ENCODE measurements around the gene TMEM176A.
"Not testable (repeated sequence)": the region's sequence is repeated elsewhere in the genome, so short reads cannot be mapped to it uniquely, and the experiment has no call there.

TMEM176A gene, protein sequence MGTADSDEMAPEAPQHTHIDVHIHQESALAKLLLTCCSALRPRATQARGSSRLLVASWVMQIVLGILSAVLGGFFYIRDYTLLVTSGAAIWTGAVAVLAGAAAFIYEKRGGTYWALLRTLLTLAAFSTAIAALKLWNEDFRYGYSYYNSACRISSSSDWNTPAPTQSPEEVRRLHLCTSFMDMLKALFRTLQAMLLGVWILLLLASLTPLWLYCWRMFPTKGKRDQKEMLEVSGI

DNA sequence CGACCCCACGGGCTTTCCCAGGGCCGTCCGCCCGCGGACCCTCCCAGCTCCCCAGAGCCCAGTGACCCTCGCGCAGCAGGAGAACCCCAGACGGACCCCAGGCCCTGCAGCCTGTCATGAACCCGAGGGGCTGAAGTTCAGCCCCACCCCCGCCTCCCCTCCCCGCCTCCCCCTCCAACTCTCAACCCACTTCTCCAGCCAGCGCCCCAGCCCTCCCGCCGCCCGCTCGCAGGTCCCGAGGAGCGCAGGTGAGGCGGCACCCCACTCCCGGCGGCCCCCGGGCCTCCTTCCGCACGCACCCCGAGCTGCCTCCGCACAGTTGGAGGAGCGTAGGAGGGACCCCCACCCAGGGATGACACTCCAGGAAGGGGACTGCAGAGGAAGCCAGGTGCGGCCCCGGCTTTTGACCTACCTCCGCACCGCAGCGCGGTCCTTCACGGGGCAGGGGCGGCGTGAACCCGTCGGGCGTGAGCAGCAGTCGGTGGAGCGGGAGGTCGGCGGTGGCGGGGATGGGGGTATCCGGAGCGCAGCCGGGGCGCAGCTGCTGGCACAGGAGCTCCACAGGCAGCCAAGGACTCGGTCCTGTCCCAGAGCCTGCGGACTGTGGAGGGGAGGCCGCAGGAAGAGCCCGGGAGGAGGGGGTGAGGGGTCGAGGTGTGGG is at the start of gene TMEM176A:
Gene TMEM176A (plus strand): TSS at position 189 of the 661 bp plus-strand sequence. CDS start 782 bp downstream, outside the sequence.
- H3K9me3 ChIP-seq: no peaks in the 10 kb centered on the region
- no peaks in the 10 kb centered on the region for H3K4me1 ChIP-seq
- 0 out of 2 replicates have a peak, but pooled peaks cover 5% of the 10 kb centered on the region for H3K27me3 ChIP-seq (ENCODE audit: low read depth)
- no peak for DNase-seq (ENCODE audit: low spot score in 2 of 2)
- H3K4me3 ChIP-seq: no peak within 1 kb of the TSS
- in situ Hi-C loops (cut with MboI; ENCODE audit: low sequenced_read_pairs): no loop called here
- H3K36me3 ChIP-seq (replicated peaks): no peaks in the 10 kb centered on the region

DNA sequence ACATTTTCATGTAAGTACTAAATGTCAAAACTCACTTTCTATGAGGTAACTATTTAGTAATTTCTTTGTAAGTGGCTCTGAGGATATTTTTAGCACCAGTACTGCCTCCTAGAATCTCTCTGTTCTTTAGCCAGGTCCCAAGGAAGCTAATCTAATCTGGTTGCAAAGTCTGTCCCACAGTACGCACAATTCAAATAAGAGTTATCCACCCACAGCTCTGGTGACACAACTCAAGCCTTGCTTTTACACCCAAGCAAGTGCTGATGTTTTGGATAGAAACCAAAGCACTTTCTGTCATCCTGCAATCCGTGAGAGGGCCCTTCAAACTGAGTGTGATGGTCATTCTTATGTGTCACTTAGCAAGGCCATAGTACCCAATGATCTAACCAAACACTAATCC is 48.9 kb upstream of the TMEM176A start:
- Histone ChIP-seq H3K9me3 (no peaks in the 10 kb centered on the region), H3K4me3 (no peak overlapping the region), H3K27me3 (ENCODE audit: low read depth) (no peaks in the 10 kb centered on the region), H3K36me3 (replicated peaks) (no peaks in the 10 kb centered on the region), H3K4me1 (no peaks in the 10 kb centered on the region)
- no peak for DNase-seq (ENCODE audit: low spot score in 2 of 2)
- in situ Hi-C loops (cut with MboI; ENCODE audit: low sequenced_read_pairs): no loop called here

DNA sequence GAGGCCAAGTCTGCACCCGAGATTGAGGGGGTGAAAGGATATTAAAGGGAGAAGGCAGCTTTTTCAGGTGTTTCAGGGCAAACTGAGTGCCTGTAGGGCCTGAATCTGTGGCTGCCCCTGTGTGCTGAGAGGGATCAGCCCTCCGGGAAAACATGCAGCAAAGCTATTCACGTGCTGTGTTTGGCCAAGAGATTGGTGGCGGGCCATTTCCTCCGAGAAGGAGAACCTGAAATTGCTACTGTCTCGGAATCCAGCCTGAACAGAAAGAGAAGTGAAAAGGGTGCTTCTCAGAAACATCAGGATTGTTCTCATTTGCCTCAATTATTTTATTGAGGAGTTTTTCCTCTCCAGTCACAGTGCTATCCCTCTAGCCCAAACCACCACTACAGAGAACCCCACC is 47.3 kb upstream of the TMEM176A start:
- in situ Hi-C loops (cut with MboI; ENCODE audit: low sequenced_read_pairs): no loop called here
- H3K4me3 ChIP-seq: no peak overlapping the region

DNA sequence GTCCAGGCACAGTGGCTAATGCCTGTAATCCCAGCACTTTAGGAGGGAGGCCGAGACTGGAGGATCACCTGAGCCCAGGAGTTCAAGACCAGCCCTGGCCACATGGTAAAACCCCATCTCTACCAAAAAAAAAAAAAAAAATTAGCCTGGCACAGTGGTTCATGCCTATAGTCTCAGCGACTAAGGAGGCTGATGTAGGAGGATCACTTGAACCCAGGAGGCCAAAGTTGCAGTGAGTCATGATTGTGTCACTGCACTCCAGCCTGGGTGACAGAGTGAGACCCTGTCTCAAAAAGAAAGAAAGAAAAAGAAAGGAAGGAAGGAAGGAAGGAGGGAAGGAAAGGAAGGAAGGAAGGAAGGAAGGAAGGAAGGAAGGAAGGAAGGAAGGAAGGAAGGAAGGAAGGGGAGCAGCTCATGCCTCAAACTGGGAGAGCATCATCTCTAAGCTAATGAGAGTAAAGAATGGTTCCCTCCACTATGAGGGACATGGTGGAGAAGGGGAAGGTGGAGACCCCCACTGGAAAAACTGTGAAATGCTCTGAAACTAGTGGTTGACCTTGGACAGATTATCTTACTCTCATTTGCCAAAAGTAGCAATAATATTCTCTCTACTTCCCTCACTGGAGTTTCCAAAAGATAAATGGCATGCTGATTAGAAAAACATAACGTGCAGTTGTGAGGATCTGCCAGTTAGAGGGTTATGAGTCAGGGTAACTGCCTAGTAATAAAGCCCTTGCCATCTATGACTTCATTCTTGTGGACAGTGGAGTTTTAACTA is 46.6 kb upstream of the TMEM176A start:
- peak; percentile 17 to 23 for DNase-seq (ENCODE audit: low spot score in 2 of 2)
- H3K36me3 ChIP-seq (replicated peaks): no peaks in the 10 kb centered on the region
- in situ Hi-C loops (cut with MboI; ENCODE audit: low sequenced_read_pairs): no loop called here
- H3K4me1 ChIP-seq: no peaks in the 10 kb centered on the region
- no peak overlapping the region for H3K4me3 ChIP-seq
- H3K27me3 ChIP-seq (ENCODE audit: low read depth): no peaks in the 10 kb centered on the region
- no peaks in the 10 kb centered on the region for H3K9me3 ChIP-seq

More for the DNA sequence above, 47.3 kb upstream of the TMEM176A start:
- Histone ChIP-seq H3K36me3 (replicated peaks) (no peaks in the 10 kb centered on the region), H3K9me3 (no peaks in the 10 kb centered on the region), H3K27me3 (ENCODE audit: low read depth) (no peaks in the 10 kb centered on the region), H3K4me1 (no peaks in the 10 kb centered on the region)
- no peak for DNase-seq (ENCODE audit: low spot score in 2 of 2)

DNA sequence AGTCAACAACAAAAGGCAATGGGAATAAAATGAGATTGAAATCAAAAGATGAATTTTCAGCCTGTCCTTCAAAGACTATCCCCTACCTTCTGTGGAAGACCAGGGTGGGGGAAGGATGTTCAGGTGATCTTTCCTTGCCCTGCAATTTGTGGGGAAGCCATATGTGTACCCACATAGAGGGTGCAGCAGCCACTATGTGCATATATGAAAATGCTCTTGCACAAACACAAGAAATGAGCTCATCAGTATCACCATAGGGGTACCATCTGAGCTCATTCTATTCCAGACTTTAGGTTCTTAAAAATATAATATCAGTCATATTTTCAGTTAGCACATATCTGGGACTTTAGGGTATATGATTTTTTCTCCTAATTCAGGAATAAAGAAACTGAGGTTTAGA is 45.6 kb upstream of the TMEM176A start:
- Histone ChIP-seq H3K4me1 (no peaks in the 10 kb centered on the region), H3K4me3 (no peak overlapping the region), H3K36me3 (replicated peaks) (no peaks in the 10 kb centered on the region), H3K9me3 (no peaks in the 10 kb centered on the region), H3K27me3 (ENCODE audit: low read depth) (no peaks in the 10 kb centered on the region)
- no peak for DNase-seq (ENCODE audit: low spot score in 2 of 2)
- in situ Hi-C loops (cut with MboI; ENCODE audit: low sequenced_read_pairs): no loop called here

DNA sequence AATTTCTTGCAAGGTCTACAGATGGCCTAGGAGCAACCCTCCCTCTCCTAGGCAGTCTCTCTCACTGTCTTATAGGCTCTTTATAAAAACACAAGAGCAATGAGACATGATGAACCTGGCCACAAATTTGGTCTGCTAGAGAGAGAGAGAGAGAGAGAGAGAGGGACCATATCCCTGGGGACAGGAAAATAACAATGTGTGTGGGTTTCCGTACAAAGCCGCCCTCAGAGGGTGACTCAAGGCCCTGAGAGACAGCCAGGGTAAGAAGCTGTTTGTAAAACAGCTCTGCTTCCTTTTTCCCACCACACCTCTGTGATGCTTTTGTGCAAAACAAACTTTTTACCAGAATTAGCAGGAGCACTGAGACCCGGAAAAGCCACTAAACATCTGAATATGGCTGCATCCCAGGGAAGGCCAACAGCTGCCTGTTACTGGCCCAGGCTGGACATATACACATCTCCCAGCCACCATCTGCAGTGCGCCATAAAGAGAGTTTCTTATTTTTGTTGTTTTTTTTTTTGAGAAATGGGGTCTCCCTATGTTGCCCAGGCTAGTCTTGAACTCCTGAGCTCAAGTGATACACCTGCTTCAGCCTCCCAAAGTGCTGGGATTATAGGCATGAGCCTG is 45.0 kb upstream of the TMEM176A start:
- H3K4me3 ChIP-seq: no peak overlapping the region
- H3K36me3 ChIP-seq (replicated peaks): no peaks in the 10 kb centered on the region
- in situ Hi-C loops (cut with MboI; ENCODE audit: low sequenced_read_pairs): no loop called here
- no peaks in the 10 kb centered on the region for H3K4me1 ChIP-seq
- no peaks in the 10 kb centered on the region for H3K9me3 ChIP-seq
- H3K27me3 ChIP-seq (ENCODE audit: low read depth): no peaks in the 10 kb centered on the region
- DNase-seq (ENCODE audit: low spot score in 2 of 2): no peak

DNA sequence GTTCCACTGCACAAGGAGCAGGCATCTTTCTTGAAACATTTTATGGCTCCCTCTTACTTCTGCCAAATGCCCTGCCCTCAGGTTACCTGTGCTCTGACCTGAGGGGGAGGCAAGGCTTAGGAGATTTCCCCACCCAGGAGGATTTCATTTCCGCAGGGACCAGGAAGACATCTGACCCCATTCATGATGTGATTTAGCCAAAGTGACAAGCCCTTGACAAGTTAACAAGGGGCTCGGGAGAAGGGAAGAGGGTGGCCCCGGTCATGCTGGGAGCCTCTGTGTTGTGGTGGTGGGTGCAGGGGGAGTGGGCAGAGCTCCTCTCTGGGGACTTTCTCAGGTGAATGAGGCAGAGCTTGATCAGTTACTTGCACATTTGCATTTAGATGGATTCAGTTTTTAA is 44.4 kb upstream of the TMEM176A start:
- Histone ChIP-seq H3K4me3 (no peak overlapping the region), H3K36me3 (replicated peaks) (no peaks in the 10 kb centered on the region), H3K27me3 (ENCODE audit: low read depth) (no peaks in the 10 kb centered on the region), H3K4me1 (no peaks in the 10 kb centered on the region), H3K9me3 (no peaks in the 10 kb centered on the region)
- in situ Hi-C loops (cut with MboI; ENCODE audit: low sequenced_read_pairs): no loop called here
- DNase-seq (ENCODE audit: low spot score in 2 of 2): no peak

DNA sequence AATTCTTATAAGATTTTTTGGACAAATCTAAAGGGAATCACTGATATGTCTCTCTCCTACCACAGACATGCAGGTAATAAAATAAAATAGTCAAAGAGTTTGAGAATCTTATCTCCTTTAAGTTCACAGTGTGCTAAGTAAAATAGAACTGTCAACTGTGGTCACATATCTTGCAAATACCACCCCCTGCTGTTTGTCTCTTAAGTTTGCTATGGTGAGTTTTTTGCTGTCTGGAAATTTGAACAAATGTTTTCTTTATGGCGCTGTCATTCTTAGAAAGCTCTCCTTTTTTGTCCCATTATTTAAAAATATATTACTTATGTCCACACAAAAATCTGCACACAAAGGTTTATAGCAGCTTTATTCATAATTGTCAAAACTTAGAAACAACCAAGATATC is 43.7 kb upstream of the TMEM176A start:
- H3K4me1 ChIP-seq: no peaks in the 10 kb centered on the region
- no peak for DNase-seq (ENCODE audit: low spot score in 2 of 2)
- no peaks in the 10 kb centered on the region for H3K27me3 ChIP-seq (ENCODE audit: low read depth)
- in situ Hi-C loops (cut with MboI; ENCODE audit: low sequenced_read_pairs): no loop called here
- H3K36me3 ChIP-seq (replicated peaks): no peaks in the 10 kb centered on the region
- no peak overlapping the region for H3K4me3 ChIP-seq
- H3K9me3 ChIP-seq: no peaks in the 10 kb centered on the region

DNA sequence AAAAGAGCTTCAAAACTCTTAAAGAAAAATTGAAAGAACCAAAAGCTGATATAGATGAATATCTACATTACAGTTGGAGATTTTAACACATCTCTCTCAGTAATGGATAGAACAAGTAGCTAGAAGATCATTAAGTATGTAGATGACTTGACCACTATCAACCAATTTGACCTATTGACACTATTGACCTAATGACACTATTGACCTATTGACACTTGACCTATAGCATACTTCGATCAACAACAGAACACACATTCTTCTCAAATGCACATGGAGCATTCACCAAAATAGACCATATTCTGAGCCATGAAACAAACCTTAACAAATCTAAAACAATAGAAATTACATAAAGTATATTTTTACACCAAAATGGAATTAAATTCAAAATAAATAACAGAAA is 41.1 kb upstream of the TMEM176A start:
- Histone ChIP-seq H3K27me3 (ENCODE audit: low read depth) (no peaks in the 10 kb centered on the region), H3K9me3 (no peaks in the 10 kb centered on the region), H3K4me1 (no peaks in the 10 kb centered on the region), H3K4me3 (no peak overlapping the region), H3K36me3 (replicated peaks) (no peaks in the 10 kb centered on the region)
- no peak for DNase-seq (ENCODE audit: low spot score in 2 of 2)
- in situ Hi-C loops (cut with MboI; ENCODE audit: low sequenced_read_pairs): no loop called here

DNA sequence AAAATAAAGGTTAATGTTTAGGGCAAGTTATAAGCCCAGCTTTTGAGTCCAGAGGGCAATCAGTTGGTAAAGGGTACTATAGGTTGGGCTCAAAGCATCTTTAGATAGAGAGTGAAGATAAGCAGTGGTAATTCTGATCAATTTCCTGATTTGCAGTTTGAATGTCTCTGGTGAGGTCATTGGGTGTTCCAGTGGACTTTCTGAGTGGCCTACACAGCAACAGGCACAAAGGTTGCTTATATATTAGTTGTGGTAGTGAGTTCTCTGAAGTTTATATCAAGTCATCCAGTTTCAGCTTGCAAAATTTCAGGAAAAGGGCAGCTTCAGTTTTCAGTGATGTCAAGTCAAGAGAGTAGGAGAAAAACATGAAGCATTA is 34.2 kb upstream of the TMEM176A start:
- Histone ChIP-seq H3K4me3 (no peak overlapping the region), H3K9me3 (no peaks in the 10 kb centered on the region), H3K27me3 (ENCODE audit: low read depth) (no peaks in the 10 kb centered on the region), H3K4me1 (no peaks in the 10 kb centered on the region), H3K36me3 (replicated peaks) (no peaks in the 10 kb centered on the region)
- DNase-seq (ENCODE audit: low spot score in 2 of 2): no peak
- in situ Hi-C loops (cut with MboI; ENCODE audit: low sequenced_read_pairs): no loop called here

DNA sequence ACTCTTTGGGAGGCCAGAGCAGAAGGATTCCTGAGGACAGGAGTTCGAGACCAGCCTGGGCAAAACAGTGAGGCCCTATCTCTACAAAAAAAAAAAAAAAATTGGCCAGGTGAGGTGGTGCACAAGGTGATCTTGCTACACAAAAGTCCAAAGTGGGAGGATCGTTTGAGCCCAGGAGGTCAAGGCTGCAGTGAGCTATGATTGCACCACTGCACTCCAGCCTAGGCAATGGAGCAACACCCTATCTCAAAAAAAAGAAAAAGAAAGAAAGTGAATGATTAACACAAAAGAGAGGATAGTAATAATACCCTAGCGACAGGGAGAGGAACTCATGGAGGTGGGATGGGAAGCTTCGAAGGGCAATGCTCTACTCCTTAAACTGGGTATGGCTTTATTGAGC is 30.8 kb upstream of the TMEM176A start:
- no peaks in the 10 kb centered on the region for H3K27me3 ChIP-seq (ENCODE audit: low read depth)
- in situ Hi-C loops (cut with MboI; ENCODE audit: low sequenced_read_pairs): no loop called here
- no peaks in the 10 kb centered on the region for H3K9me3 ChIP-seq
- no peak overlapping the region for H3K4me3 ChIP-seq
- H3K4me1 ChIP-seq: no peaks in the 10 kb centered on the region
- H3K36me3 ChIP-seq (replicated peaks): no peaks in the 10 kb centered on the region
- no peak for DNase-seq (ENCODE audit: low spot score in 2 of 2)

DNA sequence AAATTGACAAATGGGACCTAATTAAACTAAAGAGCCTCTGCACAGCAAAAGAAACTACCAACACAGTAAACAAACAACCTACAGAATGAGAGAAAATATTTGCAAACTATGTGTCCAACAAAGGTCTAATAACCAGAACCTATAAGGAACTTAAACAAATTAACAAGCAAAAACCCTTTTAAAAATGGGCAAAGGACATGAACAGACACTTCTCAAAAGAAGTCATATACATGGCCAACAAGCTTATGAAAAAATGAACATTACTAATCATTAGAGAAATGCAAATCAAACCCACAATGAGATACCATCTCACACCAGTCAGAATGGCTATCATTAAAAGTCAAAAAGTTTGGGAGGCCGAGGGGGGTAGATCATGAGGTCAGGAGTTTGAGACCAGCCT is 26.4 kb upstream of the TMEM176A start:
- H3K4me1 ChIP-seq; H3K27me3 ChIP-seq (ENCODE audit: low read depth); H3K9me3 ChIP-seq; in situ Hi-C loops (cut with MboI; ENCODE audit: low sequenced_read_pairs); H3K4me3 ChIP-seq; DNase-seq (ENCODE audit: low spot score in 2 of 2); H3K36me3 ChIP-seq (replicated peaks): not testable (repeated sequence)

DNA sequence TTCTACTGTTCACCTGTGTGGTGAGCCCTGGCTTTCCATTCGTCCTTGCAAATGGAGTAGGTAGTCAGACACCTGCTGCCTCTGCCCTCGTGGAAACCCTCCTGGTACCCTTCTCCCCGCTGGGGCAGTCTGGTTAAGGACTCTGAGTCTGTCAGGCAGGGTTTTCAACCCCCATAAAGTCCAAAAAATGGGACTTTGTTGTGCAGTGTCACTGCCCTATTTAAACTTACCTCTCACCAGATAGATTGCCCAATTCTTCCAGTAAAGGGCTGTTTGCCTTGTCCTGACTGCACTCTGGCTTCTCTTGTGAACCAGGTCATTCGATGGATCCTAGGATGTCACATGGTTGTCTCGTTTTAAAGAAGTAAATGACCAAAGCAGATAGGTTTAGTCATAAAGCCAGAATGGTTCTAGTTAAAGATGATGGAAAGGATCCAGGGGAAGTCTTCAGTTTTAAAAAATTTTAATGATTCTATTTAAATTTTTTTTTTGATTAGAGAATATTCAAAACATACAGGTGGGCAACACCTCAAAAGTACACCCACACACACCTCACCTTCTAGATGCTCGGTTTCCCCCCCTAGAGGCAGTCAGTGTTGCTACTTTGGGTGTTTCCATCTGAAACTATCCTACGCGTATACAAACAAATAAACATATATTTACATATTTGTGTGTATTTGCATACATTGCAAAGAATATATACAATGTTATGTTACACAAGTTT is 22.4 kb upstream of the TMEM176A start:
- DNase-seq (ENCODE audit: low spot score in 2 of 2): no peak

More for the DNA sequence above, 22.4 kb upstream of the TMEM176A start:
- in situ Hi-C loops (cut with MboI; ENCODE audit: low sequenced_read_pairs): loop anchor here (5.0 kb wide), 1 partner anchor 209 kb away; no protein-coding TSS in a partner anchor
- H3K4me3 ChIP-seq: no peak overlapping the region
- H3K4me1 ChIP-seq: no peaks in the 10 kb centered on the region
- H3K27me3 ChIP-seq (ENCODE audit: low read depth): 0 out of 2 replicates have a peak, but pooled peaks cover 3% of the 10 kb centered on the region
- H3K9me3 ChIP-seq: no peaks in the 10 kb centered on the region
- H3K36me3 ChIP-seq (replicated peaks): no peaks in the 10 kb centered on the region

Data from HAP-1 (cell line).